Stimulated activated memory B cell treated with anti-CD40 and anti-IgM and Interleukin-4, amounts not matched to agents 10 μg/mL and 1 μg/mL and 100 μg/mL, for 72 hours (primary cell): ENCODE measurements around the gene COG7.
"Not testable (repeated sequence)": the region's sequence is repeated elsewhere in the genome, so short reads cannot be mapped to it uniquely, and the experiment has no call there.

Experiments
- ATAC-seq: fragments of 150-1000 bp; cut with Tn5 transposase; 2 replicates; pipeline ENCODE4 v1.10.0; 2021
- H3K27ac Mint-ChIP-seq: one replicate; pipeline ENCODE4 v1.8.0; 2022; ENCODE audit warnings: mild to moderate bottlenecking, mixed read lengths
- H3K27me3 Mint-ChIP-seq: one replicate; pipeline ENCODE4 v1.8.0; 2022; ENCODE audit warnings: mixed read lengths
- H3K36me3 Mint-ChIP-seq: one replicate; pipeline ENCODE4 v1.8.0; 2022; ENCODE audit warnings: mixed read lengths
- H3K4me1 Mint-ChIP-seq: one replicate; pipeline ENCODE4 v1.8.0; 2022; ENCODE audit warnings: mixed read lengths
- H3K4me3 Mint-ChIP-seq: one replicate; pipeline ENCODE4 v1.8.0; 2022; ENCODE audit warnings: mild to moderate bottlenecking, moderate library complexity, mixed read lengths
- H3K9me3 Mint-ChIP-seq: one replicate; pipeline ENCODE4 v1.8.0; 2022; ENCODE audit warnings: mixed read lengths

The COG7 gene

GRCh38 chr16:23389201-23389600 lies 63.8 kb downstream of the COG7 start:
- no peaks in the 10 kb centered on the region for H3K27me3 Mint-ChIP-seq
- no peak overlapping the region for H3K27ac Mint-ChIP-seq
- peaks cover 44% of the 10 kb centered on the region for H3K36me3 Mint-ChIP-seq
- H3K4me1 Mint-ChIP-seq: no peaks in the 10 kb centered on the region
- no peak for ATAC-seq
- H3K9me3 Mint-ChIP-seq: no peaks in the 10 kb centered on the region
- no peak overlapping the region for H3K4me3 Mint-ChIP-seq

GRCh38 chr16:23388786-23389185 lies 64.2 kb downstream of the COG7 start:
- H3K4me3 Mint-ChIP-seq: no peak overlapping the region
- ATAC-seq: no peak
- no peaks in the 10 kb centered on the region for H3K27me3 Mint-ChIP-seq
- H3K4me1 Mint-ChIP-seq: no peaks in the 10 kb centered on the region
- H3K9me3 Mint-ChIP-seq: no peaks in the 10 kb centered on the region
- peaks cover 44% of the 10 kb centered on the region for H3K36me3 Mint-ChIP-seq
- no peak overlapping the region for H3K27ac Mint-ChIP-seq

- Mint-ChIP-seq H3K36me3 (peaks cover 43% of the 10 kb centered on the region), H3K9me3 (no peaks in the 10 kb centered on the region), H3K27me3 (no peaks in the 10 kb centered on the region), H3K4me1 (no peaks in the 10 kb centered on the region), H3K4me3 (no peak overlapping the region), H3K27ac (no peak overlapping the region)
- no peak for ATAC-seq
Observed at GRCh38 chr16:23387666-23388065, 65.3 kb downstream of the COG7 start.

GRCh38 chr16:23385441-23385840 lies 67.5 kb downstream of the COG7 start:
- H3K36me3 Mint-ChIP-seq: peaks cover 21% of the 10 kb centered on the region
- no peaks in the 10 kb centered on the region for H3K27me3 Mint-ChIP-seq
- no peak overlapping the region for H3K27ac Mint-ChIP-seq
- no peak overlapping the region for H3K4me3 Mint-ChIP-seq
- no peaks in the 10 kb centered on the region for H3K9me3 Mint-ChIP-seq
- no peak for ATAC-seq
- no peaks in the 10 kb centered on the region for H3K4me1 Mint-ChIP-seq

GRCh38 chr16:23384878-23385277 lies 68.1 kb downstream of the COG7 start:
- H3K27me3 Mint-ChIP-seq: no peaks in the 10 kb centered on the region
- no peak for ATAC-seq
- no peaks in the 10 kb centered on the region for H3K4me1 Mint-ChIP-seq
- H3K27ac Mint-ChIP-seq: no peak overlapping the region
- H3K9me3 Mint-ChIP-seq: no peaks in the 10 kb centered on the region
- peaks cover 17% of the 10 kb centered on the region for H3K36me3 Mint-ChIP-seq
- H3K4me3 Mint-ChIP-seq: no peak overlapping the region

- no peak overlapping the region for H3K27ac Mint-ChIP-seq
- ATAC-seq: no peak
- no peaks in the 10 kb centered on the region for H3K9me3 Mint-ChIP-seq
- H3K4me3 Mint-ChIP-seq: no peak overlapping the region
- H3K36me3 Mint-ChIP-seq: peaks cover 10% of the 10 kb centered on the region
- H3K27me3 Mint-ChIP-seq: peaks cover 8% of the 10 kb centered on the region
- no peaks in the 10 kb centered on the region for H3K4me1 Mint-ChIP-seq
Observed at GRCh38 chr16:23383881-23384280, 69.1 kb downstream of the COG7 start.

- H3K4me1 Mint-ChIP-seq: no peaks in the 10 kb centered on the region
- no peaks in the 10 kb centered on the region for H3K36me3 Mint-ChIP-seq
- H3K27ac Mint-ChIP-seq: no peak overlapping the region
- H3K27me3 Mint-ChIP-seq: peaks cover 20% of the 10 kb centered on the region
- ATAC-seq: no peak
- H3K9me3 Mint-ChIP-seq: no peaks in the 10 kb centered on the region
- no peak overlapping the region for H3K4me3 Mint-ChIP-seq
Observed at GRCh38 chr16:23382279-23382678, 70.7 kb downstream of the COG7 start.

- H3K4me1 Mint-ChIP-seq, H3K27ac Mint-ChIP-seq, H3K36me3 Mint-ChIP-seq, H3K4me3 Mint-ChIP-seq, ATAC-seq, H3K9me3 Mint-ChIP-seq: not testable (repeated sequence)
- H3K27me3 Mint-ChIP-seq: peaks cover 22% of the 10 kb centered on the region
Observed at GRCh38 chr16:23381702-23382101, 71.3 kb downstream of the COG7 start.

GRCh38 chr16:23380501-23380951 lies 72.5 kb downstream of the COG7 start:
- Mint-ChIP-seq H3K4me3 (no peak overlapping the region), H3K27ac (no peak overlapping the region), H3K9me3 (no peaks in the 10 kb centered on the region), H3K4me1 (no peaks in the 10 kb centered on the region), H3K36me3 (no peaks in the 10 kb centered on the region), H3K27me3 (peaks cover 33% of the 10 kb centered on the region)
- ATAC-seq: no peak

GRCh38 chr16:23379707-23380106 lies 73.3 kb downstream of the COG7 start:
- H3K27ac Mint-ChIP-seq: no peak overlapping the region
- peaks cover 40% of the 10 kb centered on the region for H3K27me3 Mint-ChIP-seq
- H3K9me3 Mint-ChIP-seq: no peaks in the 10 kb centered on the region
- ATAC-seq: no peak
- no peak overlapping the region for H3K4me3 Mint-ChIP-seq
- H3K4me1 Mint-ChIP-seq: no peaks in the 10 kb centered on the region
- H3K36me3 Mint-ChIP-seq: no peaks in the 10 kb centered on the region

GRCh38 chr16:23378921-23379320 lies 74.1 kb downstream of the COG7 start:
- H3K9me3 Mint-ChIP-seq: no peaks in the 10 kb centered on the region
- no peaks in the 10 kb centered on the region for H3K4me1 Mint-ChIP-seq
- no peak overlapping the region for H3K4me3 Mint-ChIP-seq
- H3K27ac Mint-ChIP-seq: no peak overlapping the region
- no peaks in the 10 kb centered on the region for H3K36me3 Mint-ChIP-seq
- H3K27me3 Mint-ChIP-seq: peaks cover 48% of the 10 kb centered on the region
- ATAC-seq: no peak

- Mint-ChIP-seq H3K36me3 (no peaks in the 10 kb centered on the region), H3K9me3 (no peaks in the 10 kb centered on the region), H3K4me3 (no peak overlapping the region), H3K4me1 (peaks cover 5% of the 10 kb centered on the region), H3K27me3 (peaks cover 55% of the 10 kb centered on the region), H3K27ac (no peak overlapping the region)
- ATAC-seq: no peak
Observed at GRCh38 chr16:23378256-23378655, 74.7 kb downstream of the COG7 start.

GRCh38 chr16:23377071-23377931 lies 75.7 kb downstream of the COG7 start:
- H3K4me1 Mint-ChIP-seq: peaks cover 7% of the 10 kb centered on the region
- no peak for ATAC-seq
- no peak overlapping the region for H3K27ac Mint-ChIP-seq
- no peaks in the 10 kb centered on the region for H3K9me3 Mint-ChIP-seq
- H3K27me3 Mint-ChIP-seq: peaks cover 59% of the 10 kb centered on the region
- no peak overlapping the region for H3K4me3 Mint-ChIP-seq
- H3K36me3 Mint-ChIP-seq: no peaks in the 10 kb centered on the region

GRCh38 chr16:23375643-23376042 lies 77.3 kb downstream of the COG7 start:
- no peak overlapping the region for H3K4me3 Mint-ChIP-seq
- no peaks in the 10 kb centered on the region for H3K36me3 Mint-ChIP-seq
- no peaks in the 10 kb centered on the region for H3K9me3 Mint-ChIP-seq
- H3K27ac Mint-ChIP-seq: no peak overlapping the region
- no peak for ATAC-seq
- H3K4me1 Mint-ChIP-seq: peaks cover 7% of the 10 kb centered on the region
- H3K27me3 Mint-ChIP-seq: peaks cover 63% of the 10 kb centered on the region

GRCh38 chr16:23374721-23375510 lies 78.1 kb downstream of the COG7 start:
- Mint-ChIP-seq H3K4me1 (peaks cover 7% of the 10 kb centered on the region), H3K27me3 (peaks cover 69% of the 10 kb centered on the region), H3K27ac (no peak overlapping the region), H3K36me3 (no peaks in the 10 kb centered on the region), H3K9me3 (no peaks in the 10 kb centered on the region), H3K4me3 (no peak overlapping the region)
- peak; percentile 17 for ATAC-seq
